Right hindlimb (tissue), 1 donor: ENCODE measurements around the gene ACBD3.
A peak's percentile ranks its signal among the peaks of the same experiment; 100 is the strongest.

Experiments used
- DNase-seq: peaks from one replicate; pipeline ENCODE4 v3.0.0-alpha.2; 2018

The ACBD3 gene

GRCh38 chr1:226110249-226111097, 76.1 kb downstream of the ACBD3 start:
- peak; percentile 88 for DNase-seq

GRCh38 chr1:226109829-226110248, 76.7 kb downstream of the ACBD3 start:
- peak; percentile 92 for DNase-seq

GRCh38 chr1:226108935-226109828, 77.4 kb downstream of the ACBD3 start:
- DNase-seq: peak; percentile 67

- no peak for DNase-seq
Measured at GRCh38 chr1:226107471-226108460, 78.8 kb downstream of the ACBD3 start.

- no peak for DNase-seq
Measured at GRCh38 chr1:226104671-226105121, 81.8 kb downstream of the ACBD3 start.

- DNase-seq: no peak
Measured at GRCh38 chr1:226100436-226101391, 85.8 kb downstream of the ACBD3 start.

GRCh38 chr1:226098870-226099835, 87.4 kb downstream of the ACBD3 start:
- DNase-seq: no peak

- no peak for DNase-seq
Measured at GRCh38 chr1:226097866-226098625, 88.5 kb downstream of the ACBD3 start.

GRCh38 chr1:226095286-226095685, 91.3 kb downstream of the ACBD3 start:
- no peak for DNase-seq
